Duodenal mucosa (tissue), 2 donors: Measurements from ENCODE around the gene C11orf91.

Source experiments
- H3K27ac ChIP-seq: one replicate; pipeline ENCODE4 v1.7.0; 2013; ENCODE audit warnings: low read depth, low read length
- H3K27me3 ChIP-seq, 2 donors: one replicate each; pipeline ENCODE4 v1.7.0; 2013; ENCODE audit warnings: low read length in 2 of 2, control low read depth in 1 of 2; ENCODE audit not compliant: insufficient read depth in 2 of 2, control insufficient read depth in 1 of 2
- H3K36me3 ChIP-seq, 2 donors: one replicate each; pipeline ENCODE4 v1.7.0; 2013; ENCODE audit warnings: low read length in 2 of 2, control low read depth in 1 of 2; ENCODE audit not compliant: insufficient read depth in 2 of 2, control insufficient read depth in 1 of 2
- H3K4me1 ChIP-seq, 2 donors: one replicate each; pipeline ENCODE4 v1.7.0; 2013; ENCODE audit warnings: low read length in 2 of 2, control low read depth in 1 of 2; ENCODE audit not compliant: insufficient read depth in 2 of 2, control insufficient read depth in 1 of 2
- H3K4me3 ChIP-seq, 2 donors: one replicate each; pipeline ENCODE4 v1.7.0; 2013; ENCODE audit warnings: low read length in 2 of 2, low read depth in 1 of 2
- H3K9ac ChIP-seq, 2 donors: one replicate each; pipeline ENCODE4 v1.7.0; 2013; ENCODE audit warnings: low read length in 2 of 2, low read depth in 1 of 2
- H3K9me3 ChIP-seq, 2 donors: one replicate each; pipeline ENCODE4 v1.7.0; 2013; ENCODE audit warnings: low read length in 2 of 2, control low read depth in 1 of 2; ENCODE audit not compliant: control insufficient read depth in 1 of 2

C11orf91 gene

DNA sequence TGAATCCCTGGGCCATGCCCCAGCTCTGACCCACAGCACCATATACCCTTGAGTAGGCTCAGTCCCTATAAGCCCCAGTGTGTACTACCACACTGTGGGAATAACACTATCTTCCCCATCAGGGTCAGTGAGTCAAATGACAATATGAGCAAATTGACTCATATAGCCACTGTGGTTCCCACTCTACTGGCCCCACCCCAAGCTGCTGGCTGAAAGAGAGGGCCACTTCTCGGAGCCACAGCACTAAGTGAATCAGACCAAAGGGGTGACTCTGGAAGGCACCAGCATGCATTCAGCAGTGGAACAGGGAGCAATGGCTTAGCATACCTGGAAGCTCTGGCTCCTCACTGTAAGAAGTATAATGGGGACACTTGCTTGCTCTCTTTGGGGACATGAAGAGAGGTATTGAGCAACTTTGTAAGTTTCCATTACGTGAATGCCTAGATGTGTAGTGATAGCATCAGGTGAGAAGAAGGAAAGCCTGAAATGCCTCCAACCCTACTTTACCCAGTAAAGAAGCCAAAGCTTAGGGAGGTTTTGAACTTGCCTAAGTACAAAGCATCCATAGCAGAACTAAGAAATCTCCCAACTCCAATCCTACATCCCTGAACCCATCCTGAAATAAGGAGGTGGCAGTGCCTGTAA is 22.1 kb upstream of the C11orf91 start:
- peaks cover 10 to 28% of the 10 kb centered on the region in 2 donors for H3K36me3 ChIP-seq
- H3K4me3 ChIP-seq: no peak overlapping the region
- no peak overlapping the region for H3K9ac ChIP-seq
- no peaks in the 10 kb centered on the region for H3K9me3 ChIP-seq
- peaks cover 20 to 33% of the 10 kb centered on the region in 2 donors for H3K4me1 ChIP-seq
- H3K27me3 ChIP-seq: no peaks in the 10 kb centered on the region
- peak overlapping the region; percentile 58 for H3K27ac ChIP-seq

DNA sequence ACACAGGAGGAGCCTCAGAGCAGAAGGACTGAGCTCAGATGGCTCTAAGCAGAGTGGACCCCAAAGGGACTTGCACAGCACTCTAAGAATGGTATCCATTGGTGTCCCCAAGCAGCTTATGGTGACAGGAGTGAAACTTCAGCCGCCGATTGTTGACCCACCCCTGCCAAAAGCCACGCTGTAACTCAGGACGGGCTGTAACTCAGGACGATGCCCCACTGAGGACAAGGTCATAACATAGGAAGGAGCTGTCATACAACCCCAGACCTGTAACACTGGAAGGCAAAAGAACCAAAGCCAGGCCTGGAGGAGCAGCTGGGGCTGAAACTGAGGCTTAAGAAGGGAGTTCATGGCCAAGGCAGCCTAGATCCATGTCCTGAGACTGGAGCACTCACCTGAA is 21.4 kb upstream of the C11orf91 start:
- Histone ChIP-seq H3K36me3 (peaks cover 14 to 34% of the 10 kb centered on the region in 2 donors), H3K9me3 (no peaks in the 10 kb centered on the region), H3K27me3 (no peaks in the 10 kb centered on the region), H3K4me3 (no peak overlapping the region), H3K27ac (peak overlapping the region; percentile 58), H3K9ac (no peak overlapping the region), H3K4me1 (peaks cover 20 to 34% of the 10 kb centered on the region in 2 donors)

- Histone ChIP-seq H3K36me3 (peaks cover 15 to 37% of the 10 kb centered on the region in 2 donors), H3K9me3 (no peaks in the 10 kb centered on the region), H3K27me3 (no peaks in the 10 kb centered on the region), H3K4me1 (peaks cover 25 to 40% of the 10 kb centered on the region in 2 donors), H3K9ac (no peak overlapping the region), H3K4me3 (no peak overlapping the region), H3K27ac (peak overlapping the region; percentile 58)
Observed at GRCh38 chr11:33721426-33721825, 20.8 kb upstream of the C11orf91 start.

DNA sequence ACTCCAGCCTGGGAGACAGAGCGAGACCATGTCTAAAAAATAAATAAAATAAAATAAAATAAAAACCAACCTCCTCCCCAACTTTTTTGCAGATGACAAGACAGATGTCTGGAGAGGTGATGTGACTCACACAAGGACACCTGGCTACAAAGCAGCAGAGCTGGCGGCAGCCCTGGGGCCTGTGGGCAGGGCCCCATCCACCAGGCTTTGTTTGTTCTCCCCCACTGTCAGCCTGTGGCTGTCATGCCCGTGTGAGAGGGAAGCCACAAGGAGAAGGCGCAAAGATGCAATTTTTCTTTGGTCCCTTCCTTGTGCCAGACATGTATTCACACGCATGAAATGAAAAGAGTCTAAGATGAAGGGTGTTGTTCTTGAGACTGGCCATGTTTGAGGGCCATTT is 19.0 kb upstream of the C11orf91 start:
- no peak overlapping the region for H3K9ac ChIP-seq
- H3K9me3 ChIP-seq: no peaks in the 10 kb centered on the region
- H3K27me3 ChIP-seq: no peaks in the 10 kb centered on the region
- no peak overlapping the region for H3K27ac ChIP-seq
- H3K36me3 ChIP-seq: peaks cover 15 to 38% of the 10 kb centered on the region in 2 donors
- H3K4me1 ChIP-seq: peaks cover 28 to 41% of the 10 kb centered on the region in 2 donors
- H3K4me3 ChIP-seq: no peak overlapping the region

DNA sequence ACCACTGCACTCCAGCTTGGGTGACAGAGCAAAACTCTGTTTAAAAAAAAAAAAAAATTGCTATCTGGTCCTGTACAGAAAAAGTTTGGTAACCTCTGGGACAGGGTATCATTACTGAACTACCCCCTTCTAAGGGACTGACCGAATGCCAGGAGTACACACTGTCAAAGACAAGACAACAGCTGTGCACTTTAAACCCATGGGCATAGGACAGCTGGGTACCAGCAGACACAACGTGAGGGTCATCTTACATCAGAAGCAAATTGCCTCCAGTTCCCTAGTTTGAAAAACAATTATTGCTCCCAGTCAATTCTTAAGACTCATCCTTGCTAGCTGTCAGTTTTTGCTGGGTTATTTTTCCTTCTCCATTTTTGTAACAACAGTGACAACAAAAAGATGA is 17.8 kb upstream of the C11orf91 start:
- no peak overlapping the region for H3K27ac ChIP-seq
- H3K4me3 ChIP-seq: no peak overlapping the region
- H3K9ac ChIP-seq: no peak overlapping the region
- no peaks in the 10 kb centered on the region for H3K27me3 ChIP-seq
- peaks cover 15 to 43% of the 10 kb centered on the region in 2 donors for H3K36me3 ChIP-seq
- H3K4me1 ChIP-seq: peaks cover 26 to 38% of the 10 kb centered on the region in 2 donors
- no peaks in the 10 kb centered on the region for H3K9me3 ChIP-seq

DNA sequence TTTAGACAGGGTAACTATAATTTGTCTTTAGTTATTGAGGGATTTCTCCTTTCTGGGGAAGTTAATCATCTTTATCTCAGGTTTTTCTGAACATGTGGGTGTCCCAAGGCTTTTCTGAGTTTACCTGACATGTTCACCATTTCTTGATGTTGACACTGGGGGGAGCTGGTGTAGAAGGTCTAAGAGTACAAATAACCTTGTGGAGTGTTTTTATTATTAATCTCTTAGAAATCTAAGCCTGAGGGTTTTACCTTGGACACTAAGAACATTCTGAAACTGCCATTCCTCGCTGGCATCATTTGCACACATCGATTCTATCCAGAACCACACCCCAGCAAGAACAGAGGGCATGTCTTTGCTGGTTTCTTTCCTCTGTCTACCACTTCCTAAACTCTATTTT is 15.6 kb upstream of the C11orf91 start:
- Histone ChIP-seq H3K4me1 (peaks cover 15 to 33% of the 10 kb centered on the region in 2 donors), H3K27ac (no peak overlapping the region), H3K9me3 (no peaks in the 10 kb centered on the region), H3K36me3 (peaks cover 7 to 34% of the 10 kb centered on the region in 2 donors), H3K27me3 (no peaks in the 10 kb centered on the region), H3K4me3 (no peak overlapping the region), H3K9ac (no peak overlapping the region)

DNA sequence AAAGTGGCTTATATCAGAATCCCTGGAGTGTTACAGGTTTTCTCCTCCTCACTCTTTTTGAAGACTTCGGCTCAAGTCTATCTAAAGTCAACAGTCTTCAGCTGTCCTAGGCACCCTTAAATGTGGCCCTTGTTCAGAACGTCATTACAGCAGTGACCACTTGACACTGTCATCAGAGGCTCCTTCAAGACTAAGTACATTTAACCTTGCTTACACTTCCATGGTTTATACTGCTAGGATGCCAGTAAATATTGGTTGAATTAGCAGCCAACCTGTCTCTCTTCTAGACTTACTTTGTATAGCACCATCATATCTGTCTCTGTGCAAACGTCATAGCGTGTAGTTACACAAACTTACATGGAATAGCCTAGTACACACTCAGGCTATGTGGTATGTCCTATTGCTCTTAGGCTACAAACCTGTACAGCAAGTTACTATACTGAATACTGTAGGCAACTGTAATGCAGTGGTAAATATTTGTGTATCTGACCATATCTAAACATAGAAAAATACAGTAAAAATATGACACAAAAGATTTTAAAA is 13.3 kb upstream of the C11orf91 start:
- Histone ChIP-seq H3K4me1 (peaks cover 15 to 37% of the 10 kb centered on the region in 2 donors), H3K9me3 (no peaks in the 10 kb centered on the region), H3K27ac (no peak overlapping the region), H3K27me3 (no peaks in the 10 kb centered on the region), H3K9ac (no peak overlapping the region), H3K36me3 (peaks cover 14 to 37% of the 10 kb centered on the region in 2 donors), H3K4me3 (no peak overlapping the region)

DNA sequence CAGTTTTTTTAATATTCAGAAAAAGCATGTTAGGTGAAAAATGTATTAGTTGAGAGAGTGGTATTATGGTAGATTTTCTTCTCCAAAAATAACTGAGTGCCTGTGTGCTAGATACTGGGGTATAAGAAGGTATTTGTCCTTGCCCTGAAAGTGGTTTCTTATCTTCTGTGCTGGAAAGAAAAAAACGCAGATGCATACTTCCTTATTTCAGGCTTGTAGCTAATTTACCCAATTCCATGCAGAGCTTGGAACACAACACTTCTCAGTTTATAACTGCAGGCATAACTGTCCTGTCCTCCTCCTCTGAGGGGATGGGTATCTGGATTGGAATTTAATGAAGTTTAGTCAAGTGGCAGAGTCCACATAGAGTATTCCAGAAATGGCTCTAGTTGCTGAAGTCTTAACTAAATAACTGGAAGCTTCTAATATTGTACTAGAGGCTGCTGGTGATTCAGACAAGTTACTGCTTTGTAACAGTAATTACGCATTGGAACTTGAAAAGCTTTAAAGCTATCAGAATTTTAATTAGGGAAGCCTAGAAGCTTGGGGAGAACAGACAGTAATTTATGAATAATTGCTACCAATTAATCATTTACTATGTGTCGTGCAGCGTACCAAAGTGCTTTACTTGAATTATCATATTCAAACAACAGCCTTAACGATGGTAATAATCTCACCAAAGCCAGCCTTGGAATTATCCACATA is 12.7 kb upstream of the C11orf91 start:
- H3K27ac ChIP-seq: no peak overlapping the region
- H3K4me3 ChIP-seq: no peak overlapping the region
- peaks cover 14 to 34% of the 10 kb centered on the region in 2 donors for H3K36me3 ChIP-seq
- H3K9ac ChIP-seq: no peak overlapping the region
- H3K27me3 ChIP-seq: no peaks in the 10 kb centered on the region
- peaks cover 15 to 37% of the 10 kb centered on the region in 2 donors for H3K4me1 ChIP-seq
- no peaks in the 10 kb centered on the region for H3K9me3 ChIP-seq

DNA sequence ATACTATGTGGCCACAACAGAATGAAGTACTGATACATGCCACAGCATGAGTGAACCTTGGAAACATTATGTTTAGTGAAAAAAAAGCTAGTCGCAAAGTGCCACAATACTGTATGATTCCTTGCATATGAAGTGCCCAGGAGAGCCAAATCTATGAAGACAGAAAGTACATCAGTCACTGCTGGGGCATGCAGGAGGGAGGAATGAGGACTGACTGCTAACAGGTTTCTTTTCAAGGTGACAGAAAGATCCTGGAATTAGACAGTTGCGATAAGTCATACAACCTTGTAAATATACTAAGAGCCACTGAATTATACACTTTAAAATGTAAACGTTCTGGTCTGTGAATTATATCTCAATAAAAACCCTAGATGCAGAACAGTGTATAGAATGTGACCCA is 11.8 kb upstream of the C11orf91 start:
- H3K27me3 ChIP-seq: no peaks in the 10 kb centered on the region
- no peak overlapping the region for H3K9ac ChIP-seq
- H3K4me1 ChIP-seq: peaks cover 15 to 37% of the 10 kb centered on the region in 2 donors
- no peak overlapping the region for H3K27ac ChIP-seq
- peaks cover 14 to 32% of the 10 kb centered on the region in 2 donors for H3K36me3 ChIP-seq
- no peak overlapping the region for H3K4me3 ChIP-seq
- no peaks in the 10 kb centered on the region for H3K9me3 ChIP-seq

DNA sequence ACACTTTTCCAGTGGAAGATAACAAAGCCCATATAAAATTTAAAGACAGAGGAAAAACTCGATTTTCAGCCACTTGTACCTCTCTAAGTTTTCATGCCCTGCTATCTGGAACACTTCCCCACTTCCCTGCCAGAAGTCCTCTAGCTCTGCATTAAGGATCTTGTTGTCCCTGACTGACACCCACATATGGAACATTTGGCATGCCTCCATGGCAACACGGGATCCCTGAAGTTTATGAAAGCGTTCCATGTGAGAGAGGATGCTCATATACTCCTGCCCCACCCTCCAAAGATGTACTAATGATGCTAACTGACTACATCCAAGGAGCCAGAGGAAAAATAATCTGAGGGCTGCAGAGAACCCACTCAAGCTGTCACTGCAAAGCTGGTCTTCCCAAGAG is 8.8 kb upstream of the C11orf91 start:
- H3K27ac ChIP-seq: no peak overlapping the region
- no peaks in the 10 kb centered on the region for H3K9me3 ChIP-seq
- H3K9ac ChIP-seq: no peak overlapping the region
- H3K4me3 ChIP-seq: no peak overlapping the region
- H3K4me1 ChIP-seq: peaks cover 7 to 31% of the 10 kb centered on the region in 2 donors
- H3K36me3 ChIP-seq: peaks cover 9 to 25% of the 10 kb centered on the region in 2 donors
- no peaks in the 10 kb centered on the region for H3K27me3 ChIP-seq
